H7 (cell line): ENCODE data around the gene RGL3. TPM values are rescaled to one million over a fixed set of nuclear protein-coding genes. Genes with fewer than 3 reads are reported as not detected.
"Not testable (repeated sequence)": the region's sequence is repeated elsewhere in the genome, so short reads cannot be mapped to it uniquely, and the experiment has no call there.

Experiments
- DNase-seq: peaks from one replicate; pipeline ENCODE4 v3.0.0; 2012
- H3K27me3 ChIP-seq: 2 replicates; pipeline ENCODE4 v1.6.0; 2011; ENCODE audit warnings: mild to moderate bottlenecking, low read length; ENCODE audit not compliant: control insufficient read depth, insufficient read depth
- H3K36me3 ChIP-seq: replicated peaks from 2 replicates; pipeline ENCODE4 v1.5.1; 2011; ENCODE audit warnings: low read length; ENCODE audit not compliant: control insufficient read depth, insufficient read depth
- H3K4me3 ChIP-seq: 2 replicates; pipeline ENCODE4 v1.5.1; 2011; ENCODE audit warnings: low read depth, mild to moderate bottlenecking, control low read depth, low read length, moderate library complexity; ENCODE audit not compliant: insufficient read depth
- total RNA-seq: library from RNA; depleted of rRNA; stranded (reverse); fragments of >200 nt; shearing (Covaris generic); gene quantifications from 2 replicates; pipeline ENCODE4 v1.2.3, GENCODE V29; 2014; rRNA removed

Gene RGL3
- total RNA-seq, 1 experiment from 2014 or later, result 1.6 TPM

- peak; percentile 61 for DNase-seq
- Histone ChIP-seq H3K4me3 (no peak overlapping the region), H3K27me3 (peaks cover 16% of the 10 kb centered on the region), H3K36me3 (no peaks in the 10 kb centered on the region)
Measured at GRCh38 chr19:11356676-11357550, 62.2 kb downstream of the RGL3 start.

- Histone ChIP-seq H3K36me3 (no peaks in the 10 kb centered on the region), H3K27me3 (peaks cover 12% of the 10 kb centered on the region), H3K4me3 (no peak overlapping the region)
- no peak for DNase-seq
Measured at GRCh38 chr19:11356074-11356397, 63.1 kb downstream of the RGL3 start.

GRCh38 chr19:11355160-11356073 lies 63.7 kb downstream of the RGL3 start, which contains the start of gene PLPPR2:
Gene PLPPR2 (plus strand): TSS chr19:11355432. CDS start chr19:11357674, 2,242 bp downstream.
- Histone ChIP-seq H3K36me3 (no peaks in the 10 kb centered on the region), H3K27me3 (peaks cover 7% of the 10 kb centered on the region), H3K4me3 (peak within 1 kb of the TSS; percentile 46)
- peak; percentile 99 for DNase-seq

GRCh38 chr19:11354102-11354501 lies 65.0 kb downstream of the RGL3 start:
- DNase-seq, H3K36me3 ChIP-seq, H3K27me3 ChIP-seq, H3K4me3 ChIP-seq: not testable (repeated sequence)

GRCh38 chr19:11349171-11349570 lies 69.9 kb downstream of the RGL3 start:
- DNase-seq, result no peak
- Histone ChIP-seq H3K36me3 (no peaks in the 10 kb centered on the region), H3K27me3 (no peaks in the 10 kb centered on the region; the same call in 1 of the 2 replicates), H3K4me3 (no peak overlapping the region)

GRCh38 chr19:11347546-11348039 lies 71.5 kb downstream of the RGL3 start:
- H3K4me3 ChIP-seq, result no peak overlapping the region
- no peak for DNase-seq
- no peaks in the 10 kb centered on the region; the same call in 1 of the 2 replicates for H3K27me3 ChIP-seq
- no peaks in the 10 kb centered on the region; the same call in 1 of the 2 replicates for H3K36me3 ChIP-seq

- DNase-seq, result peak; percentile 97
- Histone ChIP-seq H3K36me3 (peaks cover 2% of the 10 kb centered on the region), H3K27me3 (no peaks in the 10 kb centered on the region), H3K4me3 (peak within 1 kb of the TSS; percentile 86)
Measured at GRCh38 chr19:11346104-11346940, 72.8 kb downstream of the RGL3 start, which contains the start of the genes CCDC159 and TMEM205. Gene CCDC159 (plus strand): TSS chr19:11346519. CDS start chr19:11346607, 88 bp downstream. Gene TMEM205 (minus strand): TSS chr19:11346268. CDS start chr19:11345619, 649 bp downstream.

- peak; percentile 31 for DNase-seq
- peaks cover 3% of the 10 kb centered on the region for H3K36me3 ChIP-seq
- H3K4me3 ChIP-seq, result peak overlapping the region; percentile 86
- H3K27me3 ChIP-seq, result no peaks in the 10 kb centered on the region
Measured at GRCh38 chr19:11345122-11345803, 73.9 kb downstream of the RGL3 start.

Other genes starting within 250 kb of the RGL3 start
- gene KANK2, start 221.8 kb downstream of the RGL3 start, total RNA-seq, result 32.3 and 41.8 TPM in 2 replicates
- not detected in 2 replicates for gene ANGPTL8, start 179.7 kb downstream of the RGL3 start, total RNA-seq
- 26.9 and 33.7 TPM in 2 replicates for gene DOCK6, start 156.8 kb downstream of the RGL3 start, total RNA-seq
- gene TSPAN16, start 123.2 kb downstream of the RGL3 start, total RNA-seq, result not detected in 2 replicates
- 10.1 and 11.2 TPM in 2 replicates for gene RAB3D, start 79.7 kb downstream of the RGL3 start, total RNA-seq
- gene TMEM205, start 73.0 kb downstream of the RGL3 start, total RNA-seq, result 102 and 128 TPM in 2 replicates
- 2.7 and 5.5 TPM in 2 replicates for gene CCDC159, start 72.8 kb downstream of the RGL3 start, total RNA-seq
- gene PLPPR2, start 63.9 kb downstream of the RGL3 start, total RNA-seq, result 5.7 and 7.0 TPM in 2 replicates
- 3.0 and 3.3 TPM in 2 replicates for gene SWSAP1, start 44.6 kb downstream of the RGL3 start, total RNA-seq
- 14.9 and 15.8 TPM in 2 replicates for gene EPOR, start 35.0 kb downstream of the RGL3 start, total RNA-seq
- gene ODAD3, start 15.8 kb upstream of the RGL3 start, total RNA-seq, result 0.66 and 1.4 TPM in 2 replicates
- 97.7 and 108 TPM in 2 replicates for gene PRKCSH, start 16.3 kb upstream of the RGL3 start, total RNA-seq
- gene ELAVL3, start 61.7 kb upstream of the RGL3 start, total RNA-seq, result 0.17 and 0.52 TPM in 2 replicates
- gene ZNF653, start 86.5 kb upstream of the RGL3 start, total RNA-seq, result 8.5 and 9.8 TPM in 2 replicates
- 72.4 and 77.5 TPM in 2 replicates for gene ECSIT, start 109.8 kb upstream of the RGL3 start, total RNA-seq
- 24.1 and 26.7 TPM in 2 replicates for gene CNN1, start 119.5 kb upstream of the RGL3 start, total RNA-seq
- gene ELOF1, start 139.9 kb upstream of the RGL3 start, total RNA-seq, result 48.2 and 66.7 TPM in 2 replicates
- 1.0 and 3.7 TPM in 2 replicates for gene ACP5, start 158.3 kb upstream of the RGL3 start, total RNA-seq
- gene ZNF627, start 178.2 kb upstream of the RGL3 start, total RNA-seq, result 20.1 and 24.2 TPM in 2 replicates